GM10847 (cell line): ENCODE results near the gene ADAP1.

Source experiments
- POLR2A ChIP-seq: IDR thresholded peaks from 2 replicates; pipeline ENCODE4 v1.6.1; 2011; ENCODE audit not compliant: insufficient read length; ENCODE audit errors: extremely low read depth

ADAP1 gene

GRCh38 chr7:854118-854775 is 100.2 kb downstream of the ADAP1 start:
- no peak for TF ChIP-seq POLR2A

DNA sequence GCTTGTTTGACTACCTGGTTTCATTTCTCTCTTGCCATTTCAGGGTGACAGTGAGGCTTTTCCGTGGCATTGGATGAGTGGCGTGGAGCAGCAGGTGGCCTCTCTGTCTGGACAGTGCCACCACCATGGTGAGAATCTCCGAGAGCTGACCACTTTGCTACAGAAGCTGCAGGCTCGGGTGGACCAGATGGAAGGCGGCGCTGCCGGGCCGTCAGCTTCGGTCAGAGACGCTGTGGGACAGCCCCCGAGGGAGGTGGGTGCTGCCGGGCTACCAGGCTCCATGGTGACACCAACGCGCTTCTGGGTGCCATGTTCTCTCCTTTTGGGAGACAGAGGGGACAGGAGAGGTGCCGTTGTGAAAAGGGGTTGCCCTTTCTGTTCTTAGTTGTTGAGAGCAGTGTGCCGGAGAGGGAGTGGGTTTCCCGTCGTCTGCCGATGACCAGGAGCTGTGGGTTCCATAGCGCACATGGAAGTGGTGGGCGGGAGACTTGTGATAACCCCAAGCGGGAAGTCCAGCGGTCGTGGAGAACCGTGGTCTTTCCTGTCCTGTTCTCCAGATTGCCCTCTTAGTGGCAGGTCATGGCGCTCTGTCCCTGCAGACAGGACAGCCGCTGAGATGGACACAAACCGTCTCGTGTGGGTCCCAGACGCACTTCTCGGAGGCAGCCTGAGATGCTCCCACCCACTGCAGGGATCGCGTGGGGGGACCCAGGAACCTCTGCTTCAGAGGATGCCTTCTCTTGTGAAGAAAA is 100.9 kb downstream of the ADAP1 start:
- no peak for TF ChIP-seq POLR2A

DNA sequence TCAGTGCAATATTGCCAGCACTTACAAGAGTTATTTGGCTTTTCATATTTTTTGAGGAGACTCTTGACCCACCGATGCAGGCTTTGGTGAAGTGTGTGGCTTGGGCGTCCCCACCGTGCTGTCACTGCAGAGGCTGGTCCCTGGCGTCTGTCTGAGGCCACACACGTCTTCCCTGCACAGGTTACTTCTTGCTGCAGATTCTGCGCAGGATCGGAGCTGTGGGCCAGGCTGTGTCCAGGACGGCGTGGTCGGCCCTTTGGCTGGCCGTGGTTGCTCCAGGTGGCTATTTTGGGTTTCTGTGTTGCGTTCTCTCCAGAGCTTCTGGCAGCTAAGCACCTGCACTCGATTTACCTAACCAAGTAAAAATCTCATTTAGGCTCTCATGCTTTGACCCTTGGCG is 103.3 kb downstream of the ADAP1 start:
- no peak for TF ChIP-seq POLR2A

DNA sequence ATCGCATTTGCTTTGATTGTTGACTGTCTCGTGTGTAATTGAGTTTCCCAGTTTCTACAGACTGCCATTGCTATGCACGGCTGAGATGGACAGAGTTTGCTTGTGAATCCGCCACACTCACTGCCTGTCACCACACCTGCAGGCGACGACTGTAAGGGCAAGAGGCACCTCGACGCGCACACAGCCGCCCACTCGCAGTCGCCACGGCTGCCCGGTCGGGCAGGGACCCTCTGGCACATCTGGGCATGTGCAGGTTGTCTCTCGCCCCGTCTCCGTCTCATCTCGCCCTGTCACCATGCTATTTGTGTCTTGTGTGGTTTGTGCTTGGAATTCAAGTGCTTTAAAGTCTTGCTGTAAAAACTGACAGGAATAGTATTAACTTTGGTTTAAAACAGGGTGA is 104.7 kb downstream of the ADAP1 start:
- no peak for TF ChIP-seq POLR2A

DNA sequence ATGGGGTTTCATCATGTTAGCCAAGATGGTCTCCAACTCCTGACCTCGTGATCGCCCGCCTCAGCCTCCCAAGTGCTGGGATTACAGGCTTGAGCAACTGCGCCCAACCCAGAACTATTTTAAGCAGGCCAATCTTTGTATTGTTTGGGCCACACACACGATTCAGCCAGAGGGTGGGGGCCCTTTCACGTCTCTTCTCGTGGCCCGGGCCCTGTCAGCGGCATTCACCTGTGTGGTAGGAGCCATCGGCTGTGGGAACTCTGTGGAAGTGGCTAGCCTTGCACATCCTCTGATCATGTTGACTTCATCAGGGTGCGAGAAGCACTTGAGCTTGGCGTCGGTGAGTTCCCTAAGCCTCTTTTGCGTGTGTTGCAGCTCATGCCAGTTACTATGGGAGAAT is 105.3 kb downstream of the ADAP1 start:
- no peak for TF ChIP-seq POLR2A
